Left ventricle myocardium inferior (tissue), 1 donor: Measurements from ENCODE around the gene IGFALS. TPM values are rescaled to one million over a fixed set of nuclear protein-coding genes. Genes with fewer than 3 reads are reported as not detected.

Experiments used
- DNase-seq: peaks from one replicate; pipeline ENCODE4 v3.0.0-alpha.2; 2020
- H3K27ac ChIP-seq: fragments of 200-600 bp; replicated peaks from 2 replicates; pipeline ENCODE4 v1.8.0; 2021
- H3K27me3 ChIP-seq: fragments of 200-600 bp; 2 replicates; pipeline ENCODE4 v1.8.0; 2021; ENCODE audit warnings: low read depth
- H3K36me3 ChIP-seq: fragments of 200-600 bp; 2 replicates; pipeline ENCODE4 v1.8.0; 2021
- H3K4me1 ChIP-seq: fragments of 200-600 bp; 2 replicates; pipeline ENCODE4 v1.8.0; 2021
- H3K4me3 ChIP-seq: fragments of 200-600 bp; 2 replicates; pipeline ENCODE4 v1.8.0; 2021; ENCODE audit warnings: mild to moderate bottlenecking, moderate library complexity
- H3K9me3 ChIP-seq: fragments of 200-600 bp; replicated peaks from 2 replicates; pipeline ENCODE4 v1.8.0; 2021
- CTCF ChIP-seq: fragments of 200-600 bp; IDR thresholded peaks from 2 replicates; pipeline ENCODE4 v1.8.0; 2021; ENCODE audit warnings: antibody characterized with exemption, mild to moderate bottlenecking, borderline replicate concordance
- intact Hi-C: fragments of 100-400 bp; cut with micrococcal nuclease; formaldehyde crosslinking; loops from one replicate; pipeline ENCODE4 v1.11.0; 2022
- total RNA-seq: library from RNA; stranded (reverse); fragmentation: NEBNext Ultra II Directional; extraction: Animal tissue kit (Norgen Biotek cat#: 25700); gene quantifications from one replicate; pipeline ENCODE4 v1.2.1, GENCODE V29; 2021
- donor health status: DM: no; HTN: yes; CAD: no; lungs with severe emphysema.

The IGFALS gene
- total RNA-seq, 1 donor from 2014 or later: not detected

- TF ChIP-seq CTCF: no peak
- no peak for DNase-seq
- Histone ChIP-seq H3K4me1 (peaks cover 32% of the 10 kb centered on the region), H3K36me3 (peaks cover 45% of the 10 kb centered on the region), H3K27me3 (no peaks in the 10 kb centered on the region), H3K27ac (no peak overlapping the region), H3K4me3 (no peak overlapping the region), H3K9me3 (no peaks in the 10 kb centered on the region)
- intact Hi-C loops: no loop called here
These were observed 5.3 kb downstream of the IGFALS start for GRCh38 chr16:1788095-1788707.

DNA sequence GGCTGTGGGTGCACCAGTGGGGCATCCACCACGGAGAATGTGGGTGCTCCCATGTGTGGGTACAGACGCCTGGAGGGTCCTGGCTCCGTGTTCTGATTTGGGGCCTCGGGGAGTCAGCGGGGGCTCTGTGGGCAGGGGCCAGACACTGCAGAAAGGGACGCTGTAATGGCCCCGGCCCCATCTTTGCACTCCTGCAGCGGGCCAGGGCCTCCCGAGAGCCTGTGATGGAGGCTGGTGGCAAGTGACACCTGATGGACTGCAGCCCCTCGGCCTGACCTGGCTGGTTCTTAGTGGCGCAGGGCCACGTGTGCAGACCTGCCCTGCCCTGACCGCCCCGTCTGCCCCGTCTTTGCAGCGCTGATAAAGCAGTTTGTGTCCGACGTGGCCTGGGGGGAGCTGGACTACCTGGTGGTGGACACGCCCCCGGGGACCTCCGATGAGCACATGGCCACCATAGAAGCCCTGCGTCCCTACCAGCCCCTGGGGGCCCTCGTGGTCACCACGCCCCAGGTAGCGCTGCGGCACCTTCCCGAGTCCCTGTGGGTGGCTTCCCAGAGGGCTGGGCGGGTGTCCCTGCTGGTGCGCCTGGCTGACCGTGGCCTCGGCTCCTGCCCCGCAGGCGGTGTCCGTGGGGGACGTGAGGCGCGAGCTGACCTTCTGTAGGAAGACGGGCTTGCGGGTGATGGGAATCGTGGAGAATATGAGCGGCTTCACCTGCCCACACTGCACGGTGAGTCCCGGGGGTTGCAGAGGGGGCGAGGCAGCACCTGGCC is 6.0 kb downstream of the IGFALS start:
- Histone ChIP-seq H3K9me3 (no peaks in the 10 kb centered on the region), H3K4me3 (no peak overlapping the region), H3K27me3 (no peaks in the 10 kb centered on the region), H3K4me1 (peaks cover 35% of the 10 kb centered on the region), H3K36me3 (peaks cover 42% of the 10 kb centered on the region), H3K27ac (no peak overlapping the region)
- no peak for TF ChIP-seq CTCF
- intact Hi-C loops: no loop called here
- DNase-seq: peak; percentile 11

DNA sequence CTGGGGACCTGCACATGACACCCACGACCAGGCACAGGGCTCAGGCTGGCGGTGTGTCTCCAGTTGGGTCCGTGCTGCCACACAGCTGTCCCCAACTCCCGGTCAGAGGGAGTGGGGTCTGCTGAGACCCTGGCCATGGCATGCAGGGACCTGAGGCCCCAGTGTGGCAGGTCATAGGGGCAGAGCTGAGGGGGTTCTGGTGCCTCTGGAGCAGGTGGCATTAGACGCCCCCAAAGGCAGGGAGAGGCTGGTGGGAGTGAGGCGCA is 6.5 kb downstream of the IGFALS start:
- intact Hi-C loops: no loop called here
- no peaks in the 10 kb centered on the region for H3K27me3 ChIP-seq
- H3K9me3 ChIP-seq: no peaks in the 10 kb centered on the region
- H3K4me1 ChIP-seq: peaks cover 38% of the 10 kb centered on the region
- H3K27ac ChIP-seq: no peak overlapping the region
- no peak overlapping the region for H3K4me3 ChIP-seq
- no peak for DNase-seq
- peaks cover 40% of the 10 kb centered on the region for H3K36me3 ChIP-seq
- no peak for TF ChIP-seq CTCF

DNA sequence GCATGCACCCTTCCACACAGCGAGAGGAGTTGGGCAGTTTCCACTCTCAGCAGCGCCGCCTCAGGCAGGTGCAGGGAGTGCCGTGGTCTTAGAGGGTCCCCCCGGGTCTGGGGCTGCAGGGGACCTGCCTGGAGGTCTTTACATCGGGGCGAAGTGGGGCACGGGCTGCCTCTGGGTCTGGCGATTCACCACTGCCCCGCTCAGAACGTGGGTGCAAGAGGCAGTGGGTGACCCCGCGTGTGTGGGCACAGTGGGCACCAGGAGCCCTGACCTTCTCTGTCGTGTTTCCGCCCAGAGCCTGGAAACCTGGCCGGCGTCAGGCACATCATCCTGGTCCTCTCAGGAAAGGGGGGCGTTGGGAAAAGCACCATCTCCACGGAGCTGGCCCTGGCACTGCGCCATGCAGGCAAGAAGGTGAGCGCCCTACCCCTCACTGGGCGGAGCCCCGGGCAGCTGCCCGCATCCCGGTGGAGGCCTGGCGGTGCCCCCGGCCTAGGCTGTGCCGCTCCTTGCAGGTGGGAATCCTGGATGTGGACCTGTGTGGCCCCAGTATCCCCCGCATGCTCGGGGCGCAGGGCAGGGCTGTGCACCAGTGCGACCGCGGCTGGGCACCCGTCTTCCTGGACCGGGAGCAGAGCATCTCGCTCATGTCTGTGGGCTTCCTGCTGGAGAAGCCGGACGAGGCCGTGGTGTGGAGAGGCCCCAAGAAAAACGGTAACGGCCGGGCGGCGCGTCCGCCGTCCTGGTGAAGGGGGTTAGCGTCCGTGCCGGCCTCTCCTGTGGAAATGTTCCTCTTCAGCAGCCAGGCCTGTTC is 7.1 kb downstream of the IGFALS start:
- H3K36me3 ChIP-seq: peaks cover 38% of the 10 kb centered on the region
- H3K4me3 ChIP-seq: no peak overlapping the region
- H3K4me1 ChIP-seq: peaks cover 43% of the 10 kb centered on the region
- H3K27me3 ChIP-seq: no peaks in the 10 kb centered on the region
- H3K9me3 ChIP-seq: no peaks in the 10 kb centered on the region
- no peak overlapping the region for H3K27ac ChIP-seq
- DNase-seq: peak; percentile 13
- TF ChIP-seq CTCF: no peak
- intact Hi-C loops: no loop called here

DNA sequence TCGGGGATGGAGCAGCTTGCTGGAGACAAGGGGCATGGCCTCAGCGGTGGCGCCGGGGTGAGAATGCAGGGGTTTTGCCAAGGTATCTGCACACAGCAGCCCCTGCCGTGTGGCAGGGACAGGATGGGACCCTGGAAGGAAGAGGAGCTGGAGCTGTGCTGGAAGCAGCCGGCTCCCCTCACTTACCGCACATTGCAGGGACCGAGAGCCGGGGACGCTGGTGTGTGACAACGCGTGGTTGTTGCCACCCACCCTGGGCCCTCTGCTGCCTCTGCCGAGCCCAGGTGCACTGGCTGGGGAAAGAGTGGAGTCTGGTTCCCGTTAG is 7.7 kb downstream of the IGFALS start:
- H3K36me3 ChIP-seq: peaks cover 40% of the 10 kb centered on the region
- peaks cover 50% of the 10 kb centered on the region for H3K4me1 ChIP-seq
- intact Hi-C loops: no loop called here
- H3K27ac ChIP-seq: no peak overlapping the region
- DNase-seq: peak; percentile 8
- no peak overlapping the region for H3K4me3 ChIP-seq
- TF ChIP-seq CTCF: no peak
- H3K27me3 ChIP-seq: no peaks in the 10 kb centered on the region
- no peaks in the 10 kb centered on the region for H3K9me3 ChIP-seq
